D341Med (cell line): ENCODE results near the gene TMEM129.

ENCODE experiments used
- DNase-seq: peaks from one replicate; pipeline ENCODE4 v3.0.0; 2012; ENCODE audit warnings: low spot score

Gene TMEM129

GRCh38 chr4:1721003-1721665, at the start of gene TMEM129, which contains the start of gene TACC3:
TMEM129 (minus strand) TSS chr4:1721323; CDS start chr4:1720837, 486 bp downstream.
TACC3 (plus strand) TSS chr4:1721521; CDS start chr4:1723422, 1,901 bp downstream.
- DNase-seq, result peak; percentile 100

GRCh38 chr4:1770791-1771231, 49.7 kb upstream of the TMEM129 start:
- no peak for DNase-seq

GRCh38 chr4:1770245-1770644, 49.1 kb upstream of the TMEM129 start:
- peak; percentile 62 for DNase-seq

- no peak for DNase-seq
Observed at GRCh38 chr4:1769692-1770091, 48.6 kb upstream of the TMEM129 start.

GRCh38 chr4:1768367-1769034, 47.4 kb upstream of the TMEM129 start:
- no peak for DNase-seq

- DNase-seq, result peak; percentile 86
Observed at GRCh38 chr4:1767770-1768366, 46.7 kb upstream of the TMEM129 start.

GRCh38 chr4:1767061-1767769, 46.1 kb upstream of the TMEM129 start:
- peak; percentile 90 for DNase-seq

- DNase-seq, result peak; percentile 61
Observed at GRCh38 chr4:1766106-1767060, 45.3 kb upstream of the TMEM129 start.

GRCh38 chr4:1765409-1766072, 44.4 kb upstream of the TMEM129 start:
- no peak for DNase-seq

GRCh38 chr4:1764670-1765069, 43.5 kb upstream of the TMEM129 start:
- DNase-seq, result no peak

- no peak for DNase-seq
Observed at GRCh38 chr4:1763550-1764080, 42.5 kb upstream of the TMEM129 start.

- DNase-seq, result no peak
Observed at GRCh38 chr4:1763070-1763549, 42.0 kb upstream of the TMEM129 start.

- DNase-seq, result no peak
Observed at GRCh38 chr4:1762264-1763010, 41.3 kb upstream of the TMEM129 start.

GRCh38 chr4:1761130-1761689, 40.1 kb upstream of the TMEM129 start:
- no peak for DNase-seq

- no peak for DNase-seq
Observed at GRCh38 chr4:1760521-1761071, 39.5 kb upstream of the TMEM129 start.

- no peak for DNase-seq
Observed at GRCh38 chr4:1759818-1760223, 38.7 kb upstream of the TMEM129 start.

GRCh38 chr4:1759170-1759817, 38.2 kb upstream of the TMEM129 start:
- no peak for DNase-seq
